Measurements from ENCODE around the gene WDR64.

The WDR64 gene

GRCh38 chr1:241631674-241632073, 20.4 kb upstream of the WDR64 start:
- no peak for DNase-seq (ENCODE audit: low spot score)

- DNase-seq (ENCODE audit: low spot score) = no peak
Measured at GRCh38 chr1:241632987-241633386, 19.1 kb upstream of the WDR64 start.

GRCh38 chr1:241635556-241636152, 16.4 kb upstream of the WDR64 start:
- DNase-seq (ENCODE audit: low spot score) = no peak

- DNase-seq (ENCODE audit: low spot score) = no peak
Measured at GRCh38 chr1:241636291-241636690, 15.8 kb upstream of the WDR64 start.

GRCh38 chr1:241637046-241637590, 15.0 kb upstream of the WDR64 start:
- DNase-seq (ENCODE audit: low spot score) = no peak

GRCh38 chr1:241637604-241638003, 14.5 kb upstream of the WDR64 start:
- DNase-seq (ENCODE audit: low spot score) = no peak

GRCh38 chr1:241638099-241638682, 13.9 kb upstream of the WDR64 start:
- DNase-seq (ENCODE audit: low spot score) = no peak

- no peak for DNase-seq (ENCODE audit: low spot score)
Measured at GRCh38 chr1:241638909-241639622, 13.0 kb upstream of the WDR64 start.

GRCh38 chr1:241639623-241640148, 12.4 kb upstream of the WDR64 start:
- no peak for DNase-seq (ENCODE audit: low spot score)

GRCh38 chr1:241640149-241640866, 11.8 kb upstream of the WDR64 start, which contains the start of the genes CHML and OPN3:
Gene CHML (minus strand): TSS chr1:241640369. CDS start chr1:241635766, 4,603 bp downstream.
Gene OPN3 (minus strand): TSS chr1:241640369. CDS start chr1:241640254, 115 bp downstream.
- DNase-seq (ENCODE audit: low spot score) = peak; percentile 92

GRCh38 chr1:241640867-241641622, 11.0 kb upstream of the WDR64 start:
- DNase-seq (ENCODE audit: low spot score) = no peak

- no peak for DNase-seq (ENCODE audit: low spot score)
Measured at GRCh38 chr1:241641773-241642592, 10.1 kb upstream of the WDR64 start.

GRCh38 chr1:241642593-241642944, 9.5 kb upstream of the WDR64 start:
- no peak for DNase-seq (ENCODE audit: low spot score)

GRCh38 chr1:241644259-241644658, 7.8 kb upstream of the WDR64 start:
- DNase-seq (ENCODE audit: low spot score) = no peak

GRCh38 chr1:241645199-241645598, 6.9 kb upstream of the WDR64 start:
- DNase-seq (ENCODE audit: low spot score) = no peak

- DNase-seq (ENCODE audit: low spot score) = no peak
Measured at GRCh38 chr1:241646201-241646600, 5.9 kb upstream of the WDR64 start.

- no peak for DNase-seq (ENCODE audit: low spot score)
Measured at GRCh38 chr1:241647658-241648057, 4.4 kb upstream of the WDR64 start.

GRCh38 chr1:241648159-241648558, 3.9 kb upstream of the WDR64 start:
- no peak for DNase-seq (ENCODE audit: low spot score)

GRCh38 chr1:241654019-241654418, 1.9 kb downstream of the WDR64 start:
- DNase-seq (ENCODE audit: low spot score) = no peak

- DNase-seq (ENCODE audit: low spot score) = no peak
Measured at GRCh38 chr1:241654641-241655040, 2.6 kb downstream of the WDR64 start.

All from CD4-positive, alpha-beta T cell treated with Interleukin-15 for 4 hours (primary cell).